DOHH2 (cell line): ENCODE results near the gene SFTA2.

Experiments used
- H3F3A ChIP-seq: fragments of 200-600 bp; sonication (generic), shearing (Covaris generic); 2 replicates; pipeline ENCODE4 v1.6.0; 2016; ENCODE audit warnings: antibody characterized with exemption, mild to moderate bottlenecking; ENCODE audit not compliant: control insufficient read depth, insufficient read depth
- H3K27ac ChIP-seq: fragments of 200-600 bp; sonication (generic); 2 replicates; pipeline ENCODE4 v1.5.1; 2014; ENCODE audit warnings: low read depth, mild to moderate bottlenecking, low read length, moderate library complexity
- H3K27me3 ChIP-seq: fragments of 200-600 bp; sonication (generic); 2 replicates; pipeline ENCODE4 v1.6.1; 2014; ENCODE audit warnings: mild to moderate bottlenecking, low read length, mixed read lengths; ENCODE audit not compliant: control insufficient read depth
- H3K36me3 ChIP-seq: fragments of 200-600 bp; sonication (generic); 2 replicates; pipeline ENCODE4 v1.6.1; 2014; ENCODE audit warnings: mild to moderate bottlenecking, low read length, moderate library complexity, mixed read lengths; ENCODE audit not compliant: control insufficient read depth
- H3K4me1 ChIP-seq: fragments of 200-600 bp; sonication (generic); 2 replicates; pipeline ENCODE4 v1.6.1; 2014; ENCODE audit warnings: mild to moderate bottlenecking, low read length, mixed read lengths; ENCODE audit not compliant: control insufficient read depth
- H3K4me2 ChIP-seq: fragments of 200-600 bp; sonication (generic); 2 replicates; pipeline ENCODE4 v1.6.0; 2014; ENCODE audit warnings: mild to moderate bottlenecking, low read length, moderate library complexity
- H3K4me3 ChIP-seq: fragments of 200-600 bp; sonication (generic); 2 replicates; pipeline ENCODE4 v1.5.1; 2014; ENCODE audit warnings: mild to moderate bottlenecking, low read length, mixed read lengths
- H3K79me2 ChIP-seq: fragments of 200-600 bp; sonication (generic); 2 replicates; pipeline ENCODE4 v1.6.1; 2014; ENCODE audit warnings: mild to moderate bottlenecking, low read length, mixed read lengths; ENCODE audit not compliant: control insufficient read depth
- H3K9me2 ChIP-seq: fragments of 200-600 bp; sonication (generic); replicated peaks from 2 replicates; pipeline ENCODE4 v1.6.1; 2014; ENCODE audit warnings: mild to moderate bottlenecking, low read length, mixed read lengths; ENCODE audit not compliant: control insufficient read depth
- H3K9me3 ChIP-seq: fragments of 200-600 bp; sonication (generic); 2 replicates; pipeline ENCODE4 v1.6.1; 2014; ENCODE audit warnings: antibody characterized with exemption, low read length, mixed read lengths; ENCODE audit not compliant: control insufficient read depth, insufficient read depth
- H4K20me1 ChIP-seq: fragments of 200-600 bp; sonication (generic); 2 replicates; pipeline ENCODE4 v1.6.0; 2014; ENCODE audit warnings: low read depth, mild to moderate bottlenecking, antibody characterized with exemption, low read length, moderate library complexity; ENCODE audit not compliant: control insufficient read depth, insufficient read depth
- EZH2phosphoT487 ChIP-seq: fragments of 200-600 bp; sonication (generic); IDR thresholded peaks from 2 replicates; pipeline ENCODE4 v1.6.1; 2017; ENCODE audit warnings: borderline replicate concordance, mild to moderate bottlenecking, antibody characterized with exemption, low read length, moderate library complexity, mixed read lengths
- TF ChIP-seq, protein P1 (sequence below): fragments of 200-600 bp; sonication (generic); IDR thresholded peaks from one replicate; pipeline ENCODE4 v1.5.1; 2014; ENCODE audit warnings: antibody characterized with exemption, mild to moderate bottlenecking, low read depth, low read length; ENCODE audit not compliant: poor library complexity, severe bottlenecking

Gene SFTA2

DNA sequence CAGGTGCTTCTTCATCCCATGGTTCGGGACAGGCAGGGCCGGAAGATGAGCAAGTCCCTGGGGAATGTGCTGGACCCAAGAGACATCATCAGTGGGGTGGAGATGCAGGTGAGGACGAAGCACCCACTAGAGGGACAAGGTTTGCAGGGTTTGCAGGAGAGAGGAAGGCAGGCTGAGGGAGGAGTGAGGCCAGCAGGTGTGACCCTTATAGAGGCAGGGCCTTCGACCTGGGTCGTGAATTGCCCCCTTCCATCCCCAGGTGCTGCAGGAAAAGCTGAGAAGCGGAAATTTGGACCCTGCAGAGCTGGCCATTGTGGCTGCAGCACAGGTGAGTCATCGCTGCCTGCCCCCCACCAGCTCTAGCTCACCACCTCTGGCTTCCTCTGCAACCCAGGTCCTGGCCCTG, 9.5 kb downstream of the SFTA2 start:
- H3K79me2 ChIP-seq = no peaks in the 10 kb centered on the region
- H3K4me2 ChIP-seq = no peak overlapping the region
- H3K4me3 ChIP-seq = no peak overlapping the region
- TF ChIP-seq EZH2phosphoT487 = no peak
- TF ChIP-seq, protein P1, sequence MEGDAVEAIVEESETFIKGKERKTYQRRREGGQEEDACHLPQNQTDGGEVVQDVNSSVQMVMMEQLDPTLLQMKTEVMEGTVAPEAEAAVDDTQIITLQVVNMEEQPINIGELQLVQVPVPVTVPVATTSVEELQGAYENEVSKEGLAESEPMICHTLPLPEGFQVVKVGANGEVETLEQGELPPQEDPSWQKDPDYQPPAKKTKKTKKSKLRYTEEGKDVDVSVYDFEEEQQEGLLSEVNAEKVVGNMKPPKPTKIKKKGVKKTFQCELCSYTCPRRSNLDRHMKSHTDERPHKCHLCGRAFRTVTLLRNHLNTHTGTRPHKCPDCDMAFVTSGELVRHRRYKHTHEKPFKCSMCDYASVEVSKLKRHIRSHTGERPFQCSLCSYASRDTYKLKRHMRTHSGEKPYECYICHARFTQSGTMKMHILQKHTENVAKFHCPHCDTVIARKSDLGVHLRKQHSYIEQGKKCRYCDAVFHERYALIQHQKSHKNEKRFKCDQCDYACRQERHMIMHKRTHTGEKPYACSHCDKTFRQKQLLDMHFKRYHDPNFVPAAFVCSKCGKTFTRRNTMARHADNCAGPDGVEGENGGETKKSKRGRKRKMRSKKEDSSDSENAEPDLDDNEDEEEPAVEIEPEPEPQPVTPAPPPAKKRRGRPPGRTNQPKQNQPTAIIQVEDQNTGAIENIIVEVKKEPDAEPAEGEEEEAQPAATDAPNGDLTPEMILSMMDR = no peak
- H3K36me3 ChIP-seq = peaks cover 65% of the 10 kb centered on the region
- no peak overlapping the region for H3K27ac ChIP-seq
- H3K27me3 ChIP-seq = no peaks in the 10 kb centered on the region
- H3K9me2 ChIP-seq = no peaks in the 10 kb centered on the region
- no peaks in the 10 kb centered on the region for H3F3A ChIP-seq
- no peaks in the 10 kb centered on the region for H4K20me1 ChIP-seq
- H3K9me3 ChIP-seq = no peaks in the 10 kb centered on the region
- no peaks in the 10 kb centered on the region for H3K4me1 ChIP-seq

DNA sequence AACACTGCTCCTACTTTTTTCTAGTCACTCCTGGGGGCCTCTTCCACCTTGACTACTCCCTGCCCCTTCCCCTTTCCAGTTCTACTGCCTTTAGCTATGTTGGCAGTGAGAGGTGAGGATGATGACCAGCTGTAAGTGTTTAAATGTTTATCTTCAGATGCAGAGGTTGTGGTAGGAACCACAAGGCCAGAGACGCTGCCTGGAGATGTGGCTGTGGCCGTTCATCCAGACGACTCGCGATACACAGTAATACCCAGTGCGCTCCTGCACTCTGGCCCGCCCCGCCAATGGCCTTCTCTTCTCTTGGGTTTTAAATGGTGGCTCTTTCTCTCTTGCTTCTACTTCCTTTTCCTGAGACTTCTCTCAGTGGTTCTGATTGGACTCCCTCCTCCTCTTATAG, 13.3 kb downstream of the SFTA2 start:
- Histone ChIP-seq H3F3A (no peaks in the 10 kb centered on the region), H4K20me1 (no peaks in the 10 kb centered on the region), H3K9me3 (no peaks in the 10 kb centered on the region), H3K27me3 (no peaks in the 10 kb centered on the region), H3K4me3 (no peak overlapping the region), H3K4me1 (peaks cover 18% of the 10 kb centered on the region), H3K9me2 (no peaks in the 10 kb centered on the region), H3K79me2 (peaks cover 19% of the 10 kb centered on the region), H3K36me3 (peaks cover 71% of the 10 kb centered on the region), H3K27ac (no peak overlapping the region), H3K4me2 (no peak overlapping the region)
- TF ChIP-seq, protein P1 = no peak
- no peak for TF ChIP-seq EZH2phosphoT487

DNA sequence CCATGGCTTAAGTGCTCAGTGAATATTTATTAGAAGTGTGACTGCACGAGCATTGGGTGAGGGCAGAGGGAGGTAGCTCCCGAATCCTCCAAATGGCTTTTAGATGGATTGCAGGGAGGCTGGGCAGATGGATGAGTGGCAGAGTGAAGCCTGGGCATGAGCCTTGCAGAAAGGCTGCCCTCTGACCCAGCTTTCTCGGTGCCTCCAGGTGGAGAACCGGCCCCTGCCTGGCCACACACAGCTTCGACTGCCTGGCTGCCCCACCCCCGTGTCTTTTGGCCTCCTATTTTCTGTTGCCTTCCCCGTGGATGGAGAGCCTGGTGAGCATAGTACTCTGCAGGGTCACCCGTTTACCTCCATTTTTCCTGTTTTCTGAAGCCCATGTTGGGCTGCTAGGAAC, 14.5 kb downstream of the SFTA2 start:
- Histone ChIP-seq H3F3A (0 out of 2 replicates have a peak, but pooled peaks cover 5% of the 10 kb centered on the region), H3K4me3 (no peak overlapping the region), H3K27ac (no peak overlapping the region), H3K4me1 (peaks cover 22% of the 10 kb centered on the region), H3K79me2 (peaks cover 19% of the 10 kb centered on the region), H3K27me3 (no peaks in the 10 kb centered on the region), H3K4me2 (no peak overlapping the region), H3K9me3 (no peaks in the 10 kb centered on the region), H4K20me1 (no peaks in the 10 kb centered on the region), H3K36me3 (peaks cover 69% of the 10 kb centered on the region), H3K9me2 (no peaks in the 10 kb centered on the region)
- TF ChIP-seq, protein P1 = no peak
- TF ChIP-seq EZH2phosphoT487 = no peak
